PC-3 (cell line): ENCODE data around the gene TAF6. TPM values are rescaled to one million over a fixed set of nuclear protein-coding genes. Genes with fewer than 3 reads are reported as not detected.
A peak's percentile ranks its signal among the peaks of the same experiment; 100 is the strongest.

Source experiments
- ATAC-seq: fragments of 200-7000 bp; cut with Tn5 transposase; 2 replicates; pipeline ENCODE4 v1.9.1; 2020; ENCODE audit warnings: mild to moderate bottlenecking, moderate library complexity
- BruUV-seq: library from RNA; stranded (reverse); fragments of 400-500 nt; replicated peaks from 2 replicates; lab custom pipeline; 2021; lab: Mats Ljungman, UMichigan
- CTCF ChIA-PET: fragments of 300-600 bp; sonication (Branson Sonifier 250); formaldehyde crosslinking; loops from one replicate; lab custom pipeline; 2022; ENCODE audit warnings: antibody characterized with exemption; lab: Charles Lee
- POLR2A ChIA-PET: fragments of 300-600 bp; sonication (Branson Sonifier 250); formaldehyde crosslinking; loops from one replicate; lab custom pipeline; 2022; ENCODE audit warnings: antibody characterized with exemption; ENCODE audit not compliant: unreplicated experiment; lab: Charles Lee
- DNase-seq: peaks from one replicate; pipeline ENCODE4 v3.0.0-alpha.2; 2015
- H2AFZ ChIP-seq: fragments of 300-600 bp; sonication (generic); 2 replicates; pipeline ENCODE4 v1.6.0; 2016; ENCODE audit warnings: antibody characterized with exemption, low read length
- H3F3A ChIP-seq: fragments of 300-600 bp; sonication (generic); one replicate; pipeline ENCODE4 v1.6.0; 2017; ENCODE audit warnings: antibody characterized with exemption, low read length, control low read depth, mild to moderate bottlenecking; ENCODE audit not compliant: unreplicated experiment
- H3K27ac ChIP-seq: fragments of 300-600 bp; sonication (generic); 2 replicates; pipeline ENCODE4 v1.5.1; 2016; ENCODE audit warnings: mild to moderate bottlenecking, low read length
- H3K27me3 ChIP-seq: fragments of 300-600 bp; sonication (generic); 2 replicates; pipeline ENCODE4 v1.6.1; 2016; ENCODE audit warnings: low read length, mixed read lengths
- H3K36me3 ChIP-seq: fragments of 300-600 bp; sonication (generic); 2 replicates; pipeline ENCODE4 v1.6.1; 2016; ENCODE audit warnings: low read depth, mixed run types, low read length, mixed read lengths
- H3K4me1 ChIP-seq: fragments of 300-600 bp; sonication (generic); 2 replicates; pipeline ENCODE4 v1.5.1; 2016; ENCODE audit warnings: low read length; ENCODE audit not compliant: insufficient read depth
- H3K4me2 ChIP-seq: fragments of 300-600 bp; sonication (generic); 2 replicates; pipeline ENCODE4 v1.6.0; 2016; ENCODE audit warnings: low read length
- H3K4me3 ChIP-seq: fragments of 300-600 bp; sonication (generic); 2 replicates; pipeline ENCODE4 v1.5.1; 2016; ENCODE audit warnings: mild to moderate bottlenecking, low read length, mixed read lengths
- H3K79me2 ChIP-seq: fragments of 300-600 bp; sonication (generic); 2 replicates; pipeline ENCODE4 v1.6.1; 2017; ENCODE audit warnings: low read length, mixed read lengths
- H3K9ac ChIP-seq: fragments of 300-600 bp; sonication (generic); 2 replicates; pipeline ENCODE4 v1.6.0; 2016; ENCODE audit warnings: mild to moderate bottlenecking, low read length
- H3K9me2 ChIP-seq: fragments of 300-600 bp; sonication (generic); replicated peaks from 2 replicates; pipeline ENCODE4 v1.6.1; 2016; ENCODE audit warnings: mixed run types, low read length, mixed read lengths
- H3K9me3 ChIP-seq: fragments of 300-600 bp; sonication (generic); 2 replicates; pipeline ENCODE4 v1.6.1; 2016; ENCODE audit warnings: low read length, mixed read lengths
- H4K20me1 ChIP-seq: fragments of 300-600 bp; sonication (generic); 2 replicates; pipeline ENCODE4 v1.6.1; 2016; ENCODE audit warnings: low read length, mixed read lengths
- CTCF ChIP-seq: fragments of 300-600 bp; sonication (generic); conservative IDR thresholded peaks from 2 replicates; pipeline ENCODE4 v1.5.1; 2017; ENCODE audit warnings: antibody characterized with exemption, low read depth, mild to moderate bottlenecking, low read length
- EZH2 ChIP-seq: fragments of 300-600 bp; sonication (generic); IDR thresholded peaks from one replicate; pipeline ENCODE4 v1.6.1; 2017; ENCODE audit warnings: antibody characterized with exemption, mild to moderate bottlenecking, low read length; ENCODE audit not compliant: unreplicated experiment
- EZH2phosphoT487 ChIP-seq: fragments of 300-600 bp; sonication (generic); IDR thresholded peaks from 2 replicates; pipeline ENCODE4 v1.6.1; 2018; ENCODE audit warnings: mild to moderate bottlenecking, antibody characterized with exemption, low read length, borderline replicate concordance
- intact Hi-C: fragments of 100-400 bp; cut with micrococcal nuclease; formaldehyde crosslinking; loops from 2 replicates; pipeline ENCODE4 v1.9.0; 2023
- total RNA-seq: library from RNA; depleted of rRNA; stranded (reverse); fragments of >200 nt; gene quantifications from 2 replicates; pipeline ENCODE4 v1.2.3, GENCODE V29; 2014

Gene TAF6
- total RNA-seq, 1 experiment from 2014 or later: 58.6 TPM

- no peak overlapping the region for H3K9ac ChIP-seq
- DNase-seq (no peak), ATAC-seq (no peak)
- POLR2A ChIA-PET: no interaction called here
- peak overlapping the region; percentile 72; the same call in 1 of the 2 replicates for H3K4me3 ChIP-seq
- no peaks in the 10 kb centered on the region for H4K20me1 ChIP-seq
- CTCF ChIA-PET: interaction anchor here (1.0 kb wide), 1 partner anchor 22 kb away, joined by 3 read pairs; no protein-coding TSS in a partner anchor
- intact Hi-C loops: no loop called here
- TF ChIP-seq CTCF (no peak), EZH2phosphoT487 (no peak), EZH2 (no peak)
- no peaks in the 10 kb centered on the region for H3K27me3 ChIP-seq
- H3K9me3 ChIP-seq: no peaks in the 10 kb centered on the region
- H3K4me1 ChIP-seq: peaks cover 17% of the 10 kb centered on the region; the same call in 1 of the 2 replicates
- H3K36me3 ChIP-seq: no peaks in the 10 kb centered on the region
- no peak overlapping the region for H3K27ac ChIP-seq
- H3K4me2 ChIP-seq: peak overlapping the region; percentile 97
- H3K79me2 ChIP-seq: no peaks in the 10 kb centered on the region
- BruUV-seq: no TSS peak
- H3F3A ChIP-seq: no peaks in the 10 kb centered on the region
- H2AFZ ChIP-seq: peak overlapping the region; percentile 93; the same call in 1 of the 2 replicates
- no peaks in the 10 kb centered on the region for H3K9me2 ChIP-seq
Measured at GRCh38 chr7:100166970-100167911, 48.1 kb upstream of the TAF6 start.

DNA sequence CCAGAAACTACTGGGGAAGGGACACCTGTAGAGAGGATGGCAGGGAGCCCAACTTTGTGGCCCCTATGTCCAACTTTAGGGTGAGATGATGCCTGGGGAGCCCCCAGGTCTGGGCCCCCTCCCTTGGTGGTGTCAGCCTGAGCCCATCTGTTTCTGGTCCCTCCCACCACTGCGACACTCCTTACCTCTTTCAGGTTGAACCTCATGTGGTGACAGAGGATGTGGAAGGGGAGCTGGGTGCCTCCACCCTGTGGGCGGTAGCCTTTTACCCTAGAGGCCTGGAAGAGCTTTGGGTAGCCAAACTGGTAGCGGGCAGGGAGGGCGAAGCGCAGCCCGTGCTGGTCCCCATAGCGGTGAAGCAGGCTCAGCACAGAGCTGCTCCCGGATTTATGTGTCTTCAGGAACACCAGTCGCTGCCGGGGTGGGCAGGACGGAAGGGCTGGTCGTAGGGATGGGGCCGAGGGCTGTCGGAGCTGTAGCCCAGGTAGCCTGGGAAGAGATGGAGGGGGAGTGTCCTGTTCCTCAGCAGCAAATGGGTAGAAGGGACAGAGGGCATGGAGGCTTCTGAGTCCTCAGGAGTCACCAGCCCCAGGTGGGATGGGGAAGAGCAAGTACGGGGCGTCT, 47.3 kb upstream of the TAF6 start:
- no peak for TF ChIP-seq EZH2
- no peak for TF ChIP-seq CTCF
- TF ChIP-seq EZH2phosphoT487: no peak
- Histone ChIP-seq H3K4me2 (no peak overlapping the region), H3K27me3 (no peaks in the 10 kb centered on the region), H3K9me3 (no peaks in the 10 kb centered on the region), H3K9ac (no peak overlapping the region), H3K4me1 (peaks cover 17% of the 10 kb centered on the region; the same call in 1 of the 2 replicates), H3K36me3 (no peaks in the 10 kb centered on the region), H3K79me2 (no peaks in the 10 kb centered on the region), H3F3A (no peaks in the 10 kb centered on the region), H3K9me2 (no peaks in the 10 kb centered on the region), H3K27ac (no peak overlapping the region), H3K4me3 (no peak overlapping the region), H2AFZ (no peak overlapping the region), H4K20me1 (no peaks in the 10 kb centered on the region)
- intact Hi-C loops: no loop called here
- ChIA-PET CTCF (no interaction called here), POLR2A (no interaction called here)
- no TSS peak for BruUV-seq
- ATAC-seq (no peak), DNase-seq (no peak)
